IMR-90 (cell line): ENCODE data around the gene MALL. TPM values are rescaled to one million over a fixed set of nuclear protein-coding genes. Genes with fewer than 3 reads are reported as not detected.
"Not testable (repeated sequence)": the region's sequence is repeated elsewhere in the genome, so short reads cannot be mapped to it uniquely, and the experiment has no call there.

Experiments
- ATAC-seq: fragments of 200-7000 bp; cut with Tn5 transposase; 2 replicates; pipeline ENCODE4 v1.9.1; 2020; ENCODE audit warnings: low read depth, mild to moderate bottlenecking, moderate library complexity
- BruUV-seq: library from RNA; stranded (reverse); fragments of 400-500 nt; replicated peaks from 2 replicates; lab custom pipeline; 2021; lab: Mats Ljungman, UMichigan
- CTCF ChIA-PET: fragments of 300-600 bp; formaldehyde crosslinking; extraction: SDS; loops from one replicate; lab custom pipeline; 2021; ENCODE audit warnings: antibody characterized with exemption; lab: Yijun Ruan, JAX
- POLR2A ChIA-PET: fragments of 300-600 bp; sonication (Branson Sonifier 250); formaldehyde crosslinking; loops from one replicate; lab custom pipeline; 2022; ENCODE audit warnings: antibody characterized with exemption; ENCODE audit not compliant: unreplicated experiment; lab: Charles Lee
- DNase-seq: peaks from one replicate; pipeline ENCODE4 v3.0.0; 2013
- H2AFZ ChIP-seq: replicated peaks from 2 replicates; pipeline ENCODE3; 2013; ENCODE audit warnings: low read length, mild to moderate bottlenecking; ENCODE audit not compliant: poor library complexity
- H2AK5ac ChIP-seq: 2 replicates; pipeline ENCODE4 v1.6.1; 2013; ENCODE audit warnings: low read depth, low read length, inconsistent platforms
- H2AK9ac ChIP-seq: replicated peaks from 2 replicates; pipeline ENCODE3; 2013; ENCODE audit warnings: mild to moderate bottlenecking, low read depth, low read length, moderate library complexity; ENCODE audit not compliant: poor library complexity
- H2BK120ac ChIP-seq: 2 replicates; pipeline ENCODE4 v1.6.1; 2013; ENCODE audit warnings: low read depth, low read length, inconsistent platforms
- H2BK15ac ChIP-seq: 3 replicates; pipeline ENCODE4 v1.6.1; 2013; ENCODE audit warnings: low read depth, low read length, inconsistent platforms
- H2BK20ac ChIP-seq: 2 replicates; pipeline ENCODE4 v1.6.1; 2013; ENCODE audit warnings: low read depth, mild to moderate bottlenecking, inconsistent platforms, low read length, moderate library complexity
- H2BK5ac ChIP-seq: 2 replicates; pipeline ENCODE4 v1.6.1; 2013; ENCODE audit warnings: mild to moderate bottlenecking, low read depth, low read length, inconsistent platforms; ENCODE audit not compliant: poor library complexity, severe bottlenecking
- H3K14ac ChIP-seq: replicated peaks from 2 replicates; pipeline ENCODE4 v1.6.1; 2013; ENCODE audit warnings: low read depth, low read length, inconsistent platforms
- H3K18ac ChIP-seq: 2 replicates; pipeline ENCODE4 v1.6.1; 2013; ENCODE audit warnings: low read depth, low read length, control low read depth
- H3K23ac ChIP-seq: 2 replicates; pipeline ENCODE4 v1.6.1; 2013; ENCODE audit warnings: low read depth, low read length, inconsistent platforms
- H3K27ac ChIP-seq: 2 replicates; pipeline ENCODE4 v1.5.1; 2013; ENCODE audit warnings: mild to moderate bottlenecking, control low read depth, low read length; ENCODE audit not compliant: insufficient read depth
- H3K27me3 ChIP-seq: 2 replicates; pipeline ENCODE4 v1.6.1; 2013; ENCODE audit warnings: low read length; ENCODE audit not compliant: control insufficient read depth, insufficient read depth
- H3K36me3 ChIP-seq: 2 replicates; pipeline ENCODE4 v1.6.1; 2013; ENCODE audit warnings: low read length, mixed read lengths; ENCODE audit not compliant: control insufficient read depth, insufficient read depth
- H3K4ac ChIP-seq: 2 replicates; pipeline ENCODE4 v1.6.1; 2013; ENCODE audit warnings: low read depth, low read length, inconsistent platforms
- H3K4me1 ChIP-seq: 2 replicates; pipeline ENCODE4 v1.6.1; 2013; ENCODE audit warnings: low read length, mixed read lengths; ENCODE audit not compliant: control insufficient read depth, insufficient read depth
- H3K4me2 ChIP-seq: 2 replicates; pipeline ENCODE4 v1.6.1; 2013; ENCODE audit warnings: low read depth, mild to moderate bottlenecking, control low read depth, low read length, moderate library complexity
- H3K4me3 ChIP-seq: 2 replicates; pipeline ENCODE4 v1.5.1; 2013; ENCODE audit warnings: low read depth, mild to moderate bottlenecking, control low read depth, low read length, moderate library complexity; ENCODE audit not compliant: insufficient read depth
- H3K56ac ChIP-seq: 2 replicates; pipeline ENCODE4 v1.6.1; 2013; ENCODE audit warnings: low read length, inconsistent platforms; ENCODE audit not compliant: insufficient read depth; ENCODE audit errors: extremely low read depth
- H3K79me1 ChIP-seq, 2 experiments: 2 replicates each; pipeline ENCODE4 v1.6.1; 2013; ENCODE audit warnings: low read length in 2 of 2, inconsistent platforms in 1 of 2, low read depth in 1 of 2
- H3K9ac ChIP-seq: 2 replicates; pipeline ENCODE4 v1.6.1; 2013; ENCODE audit warnings: low read depth, low read length, control low read depth
- H3K9me1 ChIP-seq: 2 replicates; pipeline ENCODE4 v1.6.1; 2013; ENCODE audit warnings: low read length, inconsistent platforms; ENCODE audit not compliant: insufficient read depth
- H3K9me3 ChIP-seq: 2 replicates; pipeline ENCODE4 v1.6.1; 2013; ENCODE audit warnings: low read length; ENCODE audit not compliant: control insufficient read depth, insufficient read depth
- H4K20me1 ChIP-seq: 2 replicates; pipeline ENCODE4 v1.6.1; 2013; ENCODE audit warnings: low read length, inconsistent platforms; ENCODE audit not compliant: insufficient read depth
- H4K5ac ChIP-seq: 2 replicates; pipeline ENCODE4 v1.6.1; 2013; ENCODE audit warnings: mild to moderate bottlenecking, low read depth, low read length, control low read depth
- H4K8ac ChIP-seq, 2 experiments: 2 replicates each; pipeline ENCODE4 v1.6.1; 2013; ENCODE audit warnings: low read depth in 2 of 2, low read length in 2 of 2, control low read depth in 1 of 2, inconsistent platforms in 1 of 2
- H4K91ac ChIP-seq: 2 replicates; pipeline ENCODE4 v1.6.1; 2013; ENCODE audit warnings: low read depth, low read length, inconsistent platforms; ENCODE audit not compliant: insufficient read depth
- WGBS, 2 experiments: methylation state at CpG; one replicate each; pipeline versions ENCODE4 v1.1.5 to v1.1.7; 2013; ENCODE audit warnings: missing lambda C conversion rate in 2 of 2; ENCODE audit not compliant: insufficient read length in 1 of 2; ENCODE audit errors: extremely low coverage in 2 of 2; 5-methylcytosine and 5-hydroxymethylcytosine counted together
- dilution Hi-C: fragments of 300-500 bp; cut with HindIII; formaldehyde crosslinking; loops from one replicate; pipeline ENCODE4 v1.14.3; 2018; ENCODE audit warnings: low sequenced_read_pairs; ENCODE audit not compliant: unreplicated experiment
- in situ Hi-C: fragments of 300-500 bp; cut with MboI; formaldehyde crosslinking; loops from 3 replicates; pipeline ENCODE4 v1.14.3; 2019; ENCODE audit warnings: low sequenced_read_pairs, inconsistent platforms, mixed read lengths
- intact Hi-C: fragments of 100-400 bp; cut with micrococcal nuclease; formaldehyde crosslinking; loops from 2 replicates; pipeline ENCODE4 v1.10.0; 2022
- polyA plus RNA-seq, 3 experiments: library from polyadenylated mRNA; depleted of rRNA; stranded (reverse); fragments of >200 nt; gene quantifications; 2 replicates each; pipeline ENCODE4 v1.2.3, GENCODE V29; 2012; ENCODE audit warnings: low replicate concordance in 1 of 3
- total RNA-seq: library from RNA; depleted of rRNA; stranded (reverse); fragments of >200 nt; gene quantifications from 2 replicates; pipeline ENCODE4 v1.2.3, GENCODE V29; 2012

The MALL gene
- total and polyA plus RNA-seq, 2 of the 4 experiments (the other 2 are of a cell fraction): 1.6 TPM

DNA sequence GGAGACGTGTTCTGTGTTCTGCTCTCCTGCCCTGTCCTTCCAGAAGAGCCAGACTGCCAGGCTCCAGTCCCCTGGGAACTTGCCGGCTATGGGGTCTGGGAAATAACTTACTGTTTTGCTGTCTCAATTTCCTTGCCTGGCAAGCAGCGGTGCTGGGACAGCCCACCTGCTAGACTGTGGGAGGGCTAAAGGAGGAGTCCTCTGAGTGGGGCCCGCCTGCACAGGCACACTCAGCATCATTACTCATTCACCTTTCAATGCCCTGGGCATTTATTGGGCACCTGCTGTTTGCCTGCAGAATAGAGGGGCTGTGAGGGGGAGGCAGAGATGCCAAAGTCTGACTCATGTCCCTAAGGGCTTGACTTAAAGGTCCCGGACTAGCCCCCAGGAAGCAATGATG is 65.4 kb downstream of the MALL start:
- H3K23ac ChIP-seq, DNase-seq, H3K4me1 ChIP-seq, H3K27ac ChIP-seq, H3K9me1 ChIP-seq, H3K4me3 ChIP-seq, intact Hi-C loops, H2AK9ac ChIP-seq, H3K14ac ChIP-seq, BruUV-seq, H4K8ac ChIP-seq, CTCF ChIA-PET, H2BK20ac ChIP-seq, POLR2A ChIA-PET, ATAC-seq, H3K56ac ChIP-seq, H2AK5ac ChIP-seq, H3K4me2 ChIP-seq, H2BK5ac ChIP-seq, H2BK15ac ChIP-seq, dilution Hi-C loops, H4K5ac ChIP-seq, H3K18ac ChIP-seq, H3K4ac ChIP-seq, H4K20me1 ChIP-seq, H3K79me1 ChIP-seq, H3K9ac ChIP-seq, H4K91ac ChIP-seq, in situ Hi-C loops, H2BK120ac ChIP-seq, H3K9me3 ChIP-seq, H3K36me3 ChIP-seq, H3K27me3 ChIP-seq, H2AFZ ChIP-seq: not testable (repeated sequence)
- no CpG with 5 or more reads among the region's 5 CpGs for WGBS, 2 experiments

DNA sequence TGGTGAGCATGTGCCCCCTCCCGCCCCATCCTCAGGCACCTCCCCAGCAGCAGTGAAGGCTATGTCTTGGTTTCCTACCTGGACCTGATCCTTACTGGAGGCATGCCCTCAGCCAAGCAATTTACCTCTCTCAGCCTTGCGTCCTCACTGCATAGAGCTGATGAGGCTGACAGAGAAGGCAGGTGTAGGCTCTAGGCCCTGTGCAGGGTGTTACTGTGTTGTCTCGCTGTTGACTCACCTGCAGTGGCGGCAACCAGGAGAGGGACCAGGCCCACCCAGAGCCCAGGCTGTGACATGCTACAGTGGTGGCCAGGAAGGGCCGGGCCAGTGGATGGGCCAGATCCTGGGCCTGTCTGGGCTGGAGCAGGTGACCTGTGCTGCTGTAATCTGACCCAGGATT is 65.9 kb downstream of the MALL start:
- H2BK120ac ChIP-seq, in situ Hi-C loops, dilution Hi-C loops: not testable (repeated sequence)

More for the DNA sequence above, 65.9 kb downstream of the MALL start:
- H2AK5ac ChIP-seq, ATAC-seq, H3K27ac ChIP-seq, H3K56ac ChIP-seq, H3K9ac ChIP-seq, H2BK15ac ChIP-seq, H4K8ac ChIP-seq, H3K4me3 ChIP-seq, H3K4ac ChIP-seq, H3K36me3 ChIP-seq, POLR2A ChIA-PET, H3K14ac ChIP-seq, DNase-seq, H3K79me1 ChIP-seq, H2BK20ac ChIP-seq, H3K9me1 ChIP-seq, H3K9me3 ChIP-seq, BruUV-seq, H2AFZ ChIP-seq, H3K4me2 ChIP-seq, H3K18ac ChIP-seq, H4K91ac ChIP-seq, H3K4me1 ChIP-seq, H2AK9ac ChIP-seq, H4K20me1 ChIP-seq, CTCF ChIA-PET, H3K23ac ChIP-seq, H4K5ac ChIP-seq, intact Hi-C loops, H2BK5ac ChIP-seq, H3K27me3 ChIP-seq: not testable (repeated sequence)
- no CpG with 5 or more reads among the region's 5 CpGs for WGBS, 2 experiments
